HEK293T (cell line): ENCODE measurements around the gene ESPN.
"Not testable (repeated sequence)": the region's sequence is repeated elsewhere in the genome, so short reads cannot be mapped to it uniquely, and the experiment has no call there.

Experiments
- ARNT ChIP-seq: fragments of 450-650 bp; IDR thresholded peaks from 2 replicates; pipeline ENCODE4 v1.6.1; 2017; ENCODE audit warnings: mild to moderate bottlenecking
- BHLHE40 ChIP-seq: fragments of 450-650 bp; IDR thresholded peaks from 2 replicates; pipeline ENCODE4 v1.6.1; 2016; ENCODE audit warnings: mild to moderate bottlenecking, moderate library complexity, borderline replicate concordance
- CTBP1 ChIP-seq: fragments of 450-650 bp; IDR thresholded peaks from 2 replicates; pipeline ENCODE4 v1.6.1; 2016; ENCODE audit warnings: borderline replicate concordance
- ELF4 ChIP-seq: fragments of 450-650 bp; IDR thresholded peaks from 2 replicates; pipeline ENCODE4 v1.6.1; 2017; ENCODE audit warnings: antibody characterized with exemption
- FOXA1 ChIP-seq: fragments of 450-650 bp; IDR thresholded peaks from 2 replicates; pipeline ENCODE4 v1.6.1; 2016; ENCODE audit warnings: mild to moderate bottlenecking
- FOXK2 ChIP-seq: fragments of 450-650 bp; IDR thresholded peaks from 2 replicates; pipeline ENCODE4 v1.6.1; 2016; ENCODE audit warnings: mild to moderate bottlenecking
- FOXM1 ChIP-seq: fragments of 450-650 bp; IDR thresholded peaks from 2 replicates; pipeline ENCODE4 v1.6.1; 2017; ENCODE audit warnings: mild to moderate bottlenecking, borderline replicate concordance
- HDGF ChIP-seq: fragments of 450-650 bp; IDR thresholded peaks from 2 replicates; pipeline ENCODE4 v1.6.1; 2017; ENCODE audit warnings: antibody characterized with exemption, borderline replicate concordance
- NFRKB ChIP-seq: fragments of 450-650 bp; IDR thresholded peaks from 2 replicates; pipeline ENCODE4 v1.6.1; 2016; ENCODE audit warnings: mild to moderate bottlenecking, moderate library complexity
- SP1 ChIP-seq: fragments of 450-650 bp; IDR thresholded peaks from 2 replicates; pipeline ENCODE4 v1.6.1; 2017
- SUZ12 ChIP-seq: fragments of 450-650 bp; IDR thresholded peaks from 2 replicates; pipeline ENCODE4 v1.6.1; 2016; ENCODE audit warnings: mild to moderate bottlenecking
- TARDBP ChIP-seq: fragments of 450-650 bp; IDR thresholded peaks from 2 replicates; pipeline ENCODE4 v1.6.1; 2016
- ZNF384 ChIP-seq: fragments of 450-650 bp; IDR thresholded peaks from 2 replicates; pipeline ENCODE4 v1.6.1; 2016
- TF ChIP-seq, protein P1 (sequence below): fragments of 450-650 bp; IDR thresholded peaks from 2 replicates; pipeline ENCODE4 v1.6.1; 2016

DNA sequence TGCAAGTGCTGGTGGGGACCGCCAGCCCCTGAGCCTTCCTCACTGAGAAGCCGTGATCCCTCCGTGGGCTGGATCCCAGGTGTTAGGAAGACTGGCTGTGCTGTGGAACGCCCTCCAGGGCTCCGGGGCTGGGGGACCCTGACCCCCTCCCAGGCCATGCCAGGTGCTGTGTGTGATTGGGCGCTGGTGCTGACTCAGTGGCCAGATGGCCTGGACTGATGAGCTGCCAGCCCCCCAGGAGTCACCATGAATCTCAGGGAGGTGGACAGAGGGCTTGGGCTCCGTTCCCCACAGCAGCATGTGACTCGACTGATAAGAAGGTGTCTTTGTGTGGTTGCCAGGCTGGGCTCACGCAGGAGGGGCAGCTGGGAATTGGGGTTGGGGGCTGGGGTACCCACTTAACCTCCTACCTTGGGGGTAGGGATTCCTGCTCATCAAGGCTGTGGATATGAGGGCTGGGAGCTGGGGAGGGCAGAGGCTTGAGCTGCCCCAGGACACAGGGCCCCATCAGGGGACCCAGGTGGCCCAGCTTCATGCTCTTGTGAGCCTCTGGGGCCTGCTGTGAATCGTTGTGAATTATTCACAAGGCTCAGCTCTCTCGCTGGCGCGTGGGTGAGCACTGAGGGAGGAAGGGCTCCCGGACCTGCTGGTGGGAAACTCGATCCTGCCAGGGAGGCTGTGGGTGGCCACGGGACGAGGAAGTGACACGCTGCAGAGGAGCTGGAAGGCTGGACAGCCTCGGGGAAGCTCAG, 5.3 kb downstream of the ESPN start:
- not testable (repeated sequence) for TF ChIP-seq SUZ12, SP1, FOXK2, NFRKB, TARDBP, ARNT, ELF4, BHLHE40, FOXA1, HDGF, FOXM1, ZNF384, CTBP1
- TF ChIP-seq, protein P1, sequence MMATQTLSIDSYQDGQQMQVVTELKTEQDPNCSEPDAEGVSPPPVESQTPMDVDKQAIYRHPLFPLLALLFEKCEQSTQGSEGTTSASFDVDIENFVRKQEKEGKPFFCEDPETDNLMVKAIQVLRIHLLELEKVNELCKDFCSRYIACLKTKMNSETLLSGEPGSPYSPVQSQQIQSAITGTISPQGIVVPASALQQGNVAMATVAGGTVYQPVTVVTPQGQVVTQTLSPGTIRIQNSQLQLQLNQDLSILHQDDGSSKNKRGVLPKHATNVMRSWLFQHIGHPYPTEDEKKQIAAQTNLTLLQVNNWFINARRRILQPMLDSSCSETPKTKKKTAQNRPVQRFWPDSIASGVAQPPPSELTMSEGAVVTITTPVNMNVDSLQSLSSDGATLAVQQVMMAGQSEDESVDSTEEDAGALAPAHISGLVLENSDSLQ = not testable (repeated sequence)
